ENCODE measurements around the gene ABTB2.

The ABTB2 gene

DNA sequence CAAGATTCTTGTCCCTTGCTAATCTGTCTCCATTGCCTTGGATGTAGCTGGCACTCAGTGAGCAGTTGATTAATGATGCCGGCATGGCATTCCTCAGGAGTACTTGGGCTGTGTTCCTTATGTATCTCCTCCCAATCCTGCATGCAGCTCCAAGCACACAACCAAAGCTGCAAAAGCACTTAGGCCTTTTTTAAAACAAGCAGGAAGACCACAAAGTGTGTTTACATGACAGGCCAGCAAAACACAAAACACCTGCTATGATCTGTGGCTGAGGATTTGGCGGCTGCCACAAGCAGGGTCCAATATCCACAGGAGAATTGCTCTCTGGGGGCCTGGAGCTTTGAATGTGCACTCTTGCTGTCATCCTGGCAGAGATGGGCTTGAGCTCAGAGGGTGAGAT is 8.9 kb downstream of the ABTB2 start:
- Histone ChIP-seq H3K36me3 (peaks cover 8% of the 10 kb centered on the region), H3K9me3 (ENCODE audit: severe bottlenecking) (no peaks in the 10 kb centered on the region), H3K27ac (no peak overlapping the region), H3K4me3 (ENCODE audit: low read depth, low read length) (no peak overlapping the region), H3K27me3 (ENCODE audit: insufficient read depth, low read depth, severe bottlenecking) (no peaks in the 10 kb centered on the region)
- TF ChIP-seq, protein P1, sequence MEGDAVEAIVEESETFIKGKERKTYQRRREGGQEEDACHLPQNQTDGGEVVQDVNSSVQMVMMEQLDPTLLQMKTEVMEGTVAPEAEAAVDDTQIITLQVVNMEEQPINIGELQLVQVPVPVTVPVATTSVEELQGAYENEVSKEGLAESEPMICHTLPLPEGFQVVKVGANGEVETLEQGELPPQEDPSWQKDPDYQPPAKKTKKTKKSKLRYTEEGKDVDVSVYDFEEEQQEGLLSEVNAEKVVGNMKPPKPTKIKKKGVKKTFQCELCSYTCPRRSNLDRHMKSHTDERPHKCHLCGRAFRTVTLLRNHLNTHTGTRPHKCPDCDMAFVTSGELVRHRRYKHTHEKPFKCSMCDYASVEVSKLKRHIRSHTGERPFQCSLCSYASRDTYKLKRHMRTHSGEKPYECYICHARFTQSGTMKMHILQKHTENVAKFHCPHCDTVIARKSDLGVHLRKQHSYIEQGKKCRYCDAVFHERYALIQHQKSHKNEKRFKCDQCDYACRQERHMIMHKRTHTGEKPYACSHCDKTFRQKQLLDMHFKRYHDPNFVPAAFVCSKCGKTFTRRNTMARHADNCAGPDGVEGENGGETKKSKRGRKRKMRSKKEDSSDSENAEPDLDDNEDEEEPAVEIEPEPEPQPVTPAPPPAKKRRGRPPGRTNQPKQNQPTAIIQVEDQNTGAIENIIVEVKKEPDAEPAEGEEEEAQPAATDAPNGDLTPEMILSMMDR (IDR thresholded peaks at IDR 0.05; ENCODE audit: low read depth, low read length), result no peak
- no peak for DNase-seq

DNA sequence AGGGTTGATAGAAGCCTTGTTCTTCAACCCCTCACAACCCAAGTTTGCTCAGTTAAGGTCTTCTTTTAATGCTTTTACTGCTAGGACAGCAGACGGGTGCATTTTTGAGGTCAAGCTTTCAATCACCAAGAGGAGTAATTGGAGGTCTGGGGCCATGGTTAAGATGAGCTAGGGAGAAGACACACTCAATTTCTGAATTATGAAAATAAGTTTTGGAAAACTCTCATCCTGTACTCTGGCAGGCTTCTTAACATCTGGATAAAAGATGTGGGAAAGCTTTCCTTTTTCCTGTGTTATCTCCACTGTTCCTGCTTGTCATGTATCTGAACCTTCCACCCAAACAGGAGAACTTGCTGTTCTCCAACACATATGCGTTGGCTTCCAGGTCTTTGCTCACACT is 9.7 kb downstream of the ABTB2 start:
- TF ChIP-seq, protein P1 (IDR thresholded peaks at IDR 0.05; ENCODE audit: low read depth, low read length), result no peak
- H3K9me3 ChIP-seq (ENCODE audit: severe bottlenecking), result no peaks in the 10 kb centered on the region
- peaks cover 8% of the 10 kb centered on the region for H3K36me3 ChIP-seq
- no peak overlapping the region for H3K4me3 ChIP-seq (ENCODE audit: low read depth, low read length)
- H3K27ac ChIP-seq, result no peak overlapping the region
- H3K27me3 ChIP-seq (ENCODE audit: insufficient read depth, low read depth, severe bottlenecking), result no peaks in the 10 kb centered on the region
- no peak for DNase-seq

DNA sequence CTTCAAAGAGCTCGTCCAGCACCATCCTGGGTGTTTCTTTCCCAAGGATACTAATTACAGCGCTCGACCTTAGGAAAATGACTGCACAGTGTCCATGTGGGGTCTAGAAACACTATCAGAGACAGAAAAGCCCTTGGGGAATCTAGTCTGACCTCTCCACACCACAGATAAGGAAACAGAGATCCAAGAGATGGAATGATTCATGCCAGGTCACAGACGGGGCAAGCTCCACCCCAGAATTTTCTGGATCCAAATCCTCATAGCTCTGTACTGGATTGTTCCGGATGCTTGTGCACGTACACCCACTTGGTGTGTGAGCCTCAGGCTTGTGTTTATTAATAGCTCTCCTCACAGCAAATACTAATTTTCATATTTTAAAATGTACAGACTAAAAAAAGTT is 11.3 kb downstream of the ABTB2 start:
- no peak overlapping the region for H3K4me3 ChIP-seq (ENCODE audit: low read depth, low read length)
- no peak for DNase-seq
- no peaks in the 10 kb centered on the region for H3K9me3 ChIP-seq (ENCODE audit: severe bottlenecking)
- H3K27me3 ChIP-seq (ENCODE audit: insufficient read depth, low read depth, severe bottlenecking), result no peaks in the 10 kb centered on the region
- H3K36me3 ChIP-seq, result peaks cover 5% of the 10 kb centered on the region
- no peak overlapping the region for H3K27ac ChIP-seq
- TF ChIP-seq, protein P1 (IDR thresholded peaks at IDR 0.05; ENCODE audit: low read depth, low read length), result no peak

DNA sequence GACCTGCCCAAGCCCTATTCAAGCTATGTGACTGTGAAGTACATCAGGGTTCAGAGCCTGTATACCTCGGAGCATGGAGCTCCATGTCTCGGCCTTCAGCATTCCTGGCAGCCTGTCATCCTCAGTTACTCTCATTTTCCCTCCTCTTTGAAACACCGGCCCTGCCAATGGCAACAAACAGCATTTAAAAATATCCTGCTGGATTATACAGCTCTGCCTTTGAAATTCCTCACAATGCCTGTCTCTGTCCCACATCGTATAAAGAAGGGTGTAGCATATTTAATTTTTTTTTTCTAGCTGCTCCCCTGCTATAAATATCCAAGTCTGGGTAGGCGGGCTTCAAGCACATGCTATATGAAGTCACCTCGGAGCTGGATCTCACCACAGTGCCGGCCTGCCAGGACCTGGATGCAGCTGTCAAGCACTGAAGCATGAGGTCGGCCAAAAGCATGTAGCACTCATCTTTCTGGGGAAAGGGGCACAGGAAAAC is 11.8 kb downstream of the ABTB2 start:
- no peaks in the 10 kb centered on the region for H3K27me3 ChIP-seq (ENCODE audit: insufficient read depth, low read depth, severe bottlenecking)
- H3K4me3 ChIP-seq (ENCODE audit: low read depth, low read length), result no peak overlapping the region
- no peak for DNase-seq
- no peak overlapping the region for H3K27ac ChIP-seq
- H3K36me3 ChIP-seq, result peaks cover 5% of the 10 kb centered on the region
- no peaks in the 10 kb centered on the region for H3K9me3 ChIP-seq (ENCODE audit: severe bottlenecking)
- TF ChIP-seq, protein P1 (IDR thresholded peaks at IDR 0.05; ENCODE audit: low read depth, low read length), result no peak

DNA sequence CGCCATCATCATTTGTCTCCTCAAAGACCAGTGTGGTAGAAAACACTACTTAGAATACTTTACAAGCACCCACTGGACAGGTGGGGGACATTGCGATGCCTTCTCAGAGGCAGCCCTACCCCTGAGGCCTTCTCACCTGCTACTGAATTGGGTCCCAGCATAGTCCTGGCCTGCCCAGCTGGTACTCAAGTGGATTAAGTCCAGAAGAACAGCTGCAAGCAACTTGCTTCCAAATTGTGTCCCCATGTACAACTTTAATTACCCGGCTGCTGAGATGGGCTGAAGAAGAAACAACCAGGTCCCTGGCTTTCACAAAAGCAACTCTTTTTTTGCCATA is 12.3 kb downstream of the ABTB2 start:
- TF ChIP-seq, protein P1 (IDR thresholded peaks at IDR 0.05; ENCODE audit: low read depth, low read length), result no peak
- no peaks in the 10 kb centered on the region; the same call in none of the 2 replicates for H3K36me3 ChIP-seq
- H3K9me3 ChIP-seq (ENCODE audit: severe bottlenecking), result no peaks in the 10 kb centered on the region
- H3K4me3 ChIP-seq (ENCODE audit: low read depth, low read length), result no peak overlapping the region
- H3K27ac ChIP-seq, result no peak overlapping the region
- no peak for DNase-seq
- no peaks in the 10 kb centered on the region for H3K27me3 ChIP-seq (ENCODE audit: insufficient read depth, low read depth, severe bottlenecking)

DNA sequence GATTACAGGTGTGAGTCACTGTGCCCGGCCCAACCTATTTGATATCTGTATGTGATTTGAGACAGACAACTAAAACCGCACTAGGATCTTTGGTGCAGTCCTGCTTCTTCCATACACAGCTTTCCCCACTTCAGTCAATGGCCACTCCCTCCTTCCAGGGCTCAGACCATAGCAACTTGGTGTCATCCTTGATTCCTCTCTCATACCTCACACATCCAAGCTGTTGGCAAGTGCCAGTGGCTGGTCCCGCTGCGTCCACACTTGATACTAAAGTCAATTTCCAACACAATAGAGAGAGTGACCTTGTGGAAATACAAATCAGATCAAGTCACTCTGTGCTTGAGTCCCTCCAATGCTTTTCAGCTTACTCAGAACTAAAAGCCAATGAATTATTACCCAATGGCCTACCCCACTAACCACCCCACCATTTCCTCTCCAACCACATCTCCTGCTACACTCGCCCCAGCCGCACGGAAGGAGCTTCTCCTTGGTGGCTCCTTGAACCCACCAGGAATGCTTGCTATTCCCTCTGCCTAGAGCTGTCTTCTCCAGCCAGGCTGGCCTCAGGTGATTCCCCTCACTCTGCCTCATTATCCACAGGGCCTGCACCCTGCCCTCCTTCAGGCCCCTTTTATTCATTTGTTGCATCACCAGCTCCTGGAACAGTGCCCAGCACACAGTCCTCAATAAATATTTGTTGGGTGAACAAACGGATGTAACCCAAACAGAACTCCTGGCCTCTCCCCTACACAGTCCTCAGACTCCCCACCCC is 12.9 kb downstream of the ABTB2 start:
- Histone ChIP-seq H3K27me3 (ENCODE audit: insufficient read depth, low read depth, severe bottlenecking) (no peaks in the 10 kb centered on the region), H3K9me3 (ENCODE audit: severe bottlenecking) (no peaks in the 10 kb centered on the region), H3K4me3 (ENCODE audit: low read depth, low read length) (no peak overlapping the region), H3K27ac (no peak overlapping the region), H3K36me3 (no peaks in the 10 kb centered on the region; the same call in 1 of the 2 replicates)
- no peak for DNase-seq
- TF ChIP-seq, protein P1 (IDR thresholded peaks at IDR 0.05; ENCODE audit: low read depth, low read length), result no peak

Measured in WERI-Rb-1 (cell line).